Common myeloid progenitor, CD34-positive (primary cell): Measurements from ENCODE around the gene DDA1. TPM values are rescaled to one million over a fixed set of nuclear protein-coding genes. Genes with fewer than 3 reads are reported as not detected.
A peak's percentile ranks its signal among the peaks of the same experiment; 100 is the strongest.

Source experiments
- CTCF ChIA-PET: fragments of 350-600 bp; sonication (Branson Sonifier 250); formaldehyde crosslinking; loops from one replicate; lab custom pipeline; 2021; ENCODE audit warnings: antibody characterized with exemption; lab: Charles Lee
- POLR2A ChIA-PET: fragments of 350-600 bp; sonication (Branson Sonifier 250); formaldehyde crosslinking; loops from one replicate; lab custom pipeline; 2021; ENCODE audit warnings: antibody characterized with exemption; lab: Charles Lee
- DNase-seq, 3 donors: peaks; one replicate each; pipeline versions ENCODE4 v3.0.0 to v3.0.0-alpha.2; 2013
- H3K27ac ChIP-seq, 2 experiments: 1 replicate in 1 of 2; 2 replicates in 1 of 2; pipeline ENCODE4 v1.7.0; 2013; ENCODE audit warnings: inconsistent platforms in 2 of 2, low read length in 2 of 2, mild to moderate bottlenecking in 2 of 2, low read depth in 1 of 2, moderate library complexity in 1 of 2; ENCODE audit not compliant: severe bottlenecking in 2 of 2, insufficient read depth in 1 of 2, poor library complexity in 1 of 2
- H3K27me3 ChIP-seq, 5 experiments: replicated peaks in 2 of 5; 1 replicate in 3 of 5; 2 replicates in 2 of 5; pipeline versions ENCODE4 v1.6.1 to v1.7.0; 2013; ENCODE audit warnings: low read length in 4 of 5, mild to moderate bottlenecking in 2 of 5, moderate library complexity in 2 of 5, inconsistent platforms in 1 of 5; ENCODE audit not compliant: insufficient read depth in 5 of 5, control insufficient read depth in 4 of 5
- H3K36me3 ChIP-seq, 4 experiments: 1 replicate in 2 of 4; 2 replicates in 2 of 4; pipeline versions ENCODE4 v1.6.1 to v1.7.0; 2013; ENCODE audit warnings: low read length in 3 of 4, control low read depth in 1 of 4, mild to moderate bottlenecking in 1 of 4; ENCODE audit not compliant: control insufficient read depth in 4 of 4, insufficient read depth in 4 of 4
- H3K4me1 ChIP-seq, 4 experiments: 1 replicate in 3 of 4; 2 replicates in 1 of 4; pipeline versions ENCODE4 v1.6.1 to v1.7.1; 2013; ENCODE audit warnings: low read length in 3 of 4, mild to moderate bottlenecking in 3 of 4, control low read depth in 1 of 4, inconsistent platforms in 1 of 4, moderate library complexity in 1 of 4; ENCODE audit not compliant: control insufficient read depth in 4 of 4, insufficient read depth in 4 of 4; ENCODE audit errors: control extremely low read depth in 1 of 4
- H3K4me3 ChIP-seq, 7 experiments: 1 replicate in 4 of 7; 2 replicates in 3 of 7; pipeline versions ENCODE4 v1.5.1 to v1.7.0; 2013; ENCODE audit warnings: mild to moderate bottlenecking in 7 of 7, low read length in 6 of 7, moderate library complexity in 6 of 7, inconsistent platforms in 2 of 7, low read depth in 2 of 7, control low read depth in 1 of 7; ENCODE audit not compliant: insufficient read depth in 4 of 7, control insufficient read depth in 1 of 7; ENCODE audit errors: extremely low read depth in 1 of 7
- H3K9me3 ChIP-seq, 5 experiments: 1 replicate in 4 of 5; 2 replicates in 1 of 5; pipeline versions ENCODE4 v1.6.1 to v1.7.1; 2013; ENCODE audit warnings: low read length in 4 of 5, mild to moderate bottlenecking in 2 of 5, inconsistent platforms in 1 of 5, low read depth in 1 of 5, moderate library complexity in 1 of 5; ENCODE audit not compliant: control insufficient read depth in 4 of 5, insufficient read depth in 2 of 5; ENCODE audit errors: control extremely low read depth in 1 of 5
- WGBS: methylation state at CpG from one replicate; pipeline ENCODE4 v1.1.5; 2013; ENCODE audit not compliant: insufficient coverage; 5-methylcytosine and 5-hydroxymethylcytosine counted together
- polyA plus RNA-seq: library from polyadenylated mRNA; unstranded; fragments of 120-200 nt; gene quantifications from one replicate; pipeline ENCODE4 v1.2.1, GENCODE V29; 2013

The DDA1 gene
- polyA plus RNA-seq = 32.1 TPM

GRCh38 chr19:17309198-17309964, at the start of gene DDA1:
Gene DDA1 (plus strand): TSS chr19:17309563. CDS start chr19:17309655, 92 bp downstream.
- Histone ChIP-seq H3K4me3 (peak within 1 kb of the TSS; percentile 70 to 96 (median 85)), H3K27ac (peak within 1 kb of the TSS; percentile 83 to 93), H3K36me3 (peaks cover 0 to 28% (median 17%) of the 10 kb centered on the region in 4 experiments), H3K27me3 (no peaks in the 10 kb centered on the region), H3K9me3 (no peaks in the 10 kb centered on the region), H3K4me1 (peaks cover 8 to 32% (median 27%) of the 10 kb centered on the region in 4 experiments)
- ChIA-PET POLR2A (interaction anchor here (1.8 kb wide), 1 partner anchor 18 kb away, joined by 6 read pairs; no protein-coding TSS in a partner anchor), CTCF (interaction anchor here (0.9 to 1.3 kb wide), 4 partner anchors 13 to 26 kb away, joined by 3 to 6 read pairs (median 4); partner anchors contain the start of gene ANO8)
- 0% methylated on average over 37 of the region's 46 CpGs for WGBS
- DNase-seq = peak; percentile 100

GRCh38 chr19:17259934-17260333, 49.4 kb upstream of the DDA1 start:
- Histone ChIP-seq H3K4me1 (peaks cover 0 to 8% (median 4%) of the 10 kb centered on the region in 4 experiments), H3K27me3 (no peaks in the 10 kb centered on the region)
- POLR2A ChIA-PET = no interaction called here

GRCh38 chr19:17260842-17261325, 48.5 kb upstream of the DDA1 start:
- no peaks in the 10 kb centered on the region for H3K27me3 ChIP-seq
- no peaks in the 10 kb centered on the region for H3K36me3 ChIP-seq
- CTCF ChIA-PET = interaction anchor here (0.7 to 14.3 kb wide), 8 partner anchors 9 to 1333 kb away, joined by 3 to 183 read pairs (median 6); partner anchors contain the start of gene ANKLE1
- POLR2A ChIA-PET = no interaction called here
- peaks cover 0 to 20% (median 12%) of the 10 kb centered on the region in 5 experiments for H3K9me3 ChIP-seq
- WGBS = 54% methylated on average over 15 of the region's 15 CpGs
- peak; percentile 82 to 92 (median 90) for DNase-seq
- peaks cover 0 to 11% (median 6%) of the 10 kb centered on the region in 4 experiments for H3K4me1 ChIP-seq
- no peak overlapping the region for H3K4me3 ChIP-seq
- no peak overlapping the region for H3K27ac ChIP-seq

More at GRCh38 chr19:17259934-17260333, 49.4 kb upstream of the DDA1 start:
- no peak overlapping the region for H3K27ac ChIP-seq
- peaks cover 0 to 20% (median 12%) of the 10 kb centered on the region in 5 experiments for H3K9me3 ChIP-seq
- DNase-seq = no peak
- 67% methylated on average over 1 of the region's 1 CpG for WGBS
- H3K36me3 ChIP-seq = no peaks in the 10 kb centered on the region
- no peak overlapping the region for H3K4me3 ChIP-seq
- CTCF ChIA-PET = interaction anchor here (0.9 to 14.3 kb wide), 8 partner anchors 8 to 128 kb away, joined by 3 to 183 read pairs (median 6); partner anchors contain the start of gene ANKLE1

GRCh38 chr19:17262557-17262956, 46.8 kb upstream of the DDA1 start:
- POLR2A ChIA-PET = no interaction called here

GRCh38 chr19:17263712-17264640, 45.4 kb upstream of the DDA1 start:
- peaks cover 0 to 5% (median 2%) of the 10 kb centered on the region in 4 experiments for H3K36me3 ChIP-seq
- H3K27ac ChIP-seq = no peak overlapping the region
- no peak overlapping the region for H3K4me3 ChIP-seq
- ChIA-PET CTCF (interaction anchor here (0.6 to 14.3 kb wide), 8 partner anchors 8 to 1151 kb away, joined by 3 to 183 read pairs (median 4); partner anchors contain the start of gene ANKLE1), POLR2A (no interaction called here)
- H3K4me1 ChIP-seq = peaks cover 10 to 34% (median 25%) of the 10 kb centered on the region in 4 experiments
- WGBS = 96% methylated on average over 15 of the region's 23 CpGs
- peaks cover 0 to 16% (median 11%) of the 10 kb centered on the region in 5 experiments for H3K9me3 ChIP-seq
- H3K27me3 ChIP-seq = no peaks in the 10 kb centered on the region
- no peak for DNase-seq

More at GRCh38 chr19:17262557-17262956, 46.8 kb upstream of the DDA1 start:
- no peaks in the 10 kb centered on the region for H3K27me3 ChIP-seq
- H3K27ac ChIP-seq = no peak overlapping the region
- WGBS = 89% methylated on average over 8 of the region's 16 CpGs
- H3K36me3 ChIP-seq = no peaks in the 10 kb centered on the region
- CTCF ChIA-PET = interaction anchor here (1.0 to 14.3 kb wide), 3 partner anchors 23 to 127 kb away, joined by 3 to 183 read pairs (median 3); partner anchors contain the start of gene ANKLE1
- no peak for DNase-seq
- H3K9me3 ChIP-seq = peaks cover 0 to 20% (median 12%) of the 10 kb centered on the region in 5 experiments
- H3K4me3 ChIP-seq = no peak overlapping the region
- peaks cover 5 to 22% (median 15%) of the 10 kb centered on the region in 4 experiments for H3K4me1 ChIP-seq

DNA sequence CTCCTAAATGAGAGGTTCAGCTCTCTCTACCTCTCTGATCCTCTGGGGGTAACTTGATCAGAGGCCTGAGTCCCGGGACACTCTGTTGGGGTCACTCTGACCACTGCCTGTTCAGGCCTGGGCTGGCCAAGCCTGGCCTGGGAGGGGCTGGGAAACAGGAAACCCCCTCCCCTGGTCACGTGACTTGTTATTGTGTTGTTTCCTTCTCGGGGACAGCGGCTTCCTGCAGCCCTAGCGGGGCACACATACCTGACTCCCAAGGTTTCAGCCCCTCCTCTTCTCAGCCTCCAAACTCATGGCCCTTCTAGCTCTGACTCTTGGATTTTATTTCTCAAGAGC, 44.8 kb upstream of the DDA1 start, which contains the start of gene USHBP1:
TSS of gene USHBP1 (minus strand) at position 105 of the 339 bp plus-strand sequence. CDS start 446 bp downstream, outside the sequence.
- no peaks in the 10 kb centered on the region for H3K27me3 ChIP-seq
- peaks cover 0 to 7% (median 4%) of the 10 kb centered on the region in 4 experiments for H3K36me3 ChIP-seq
- H3K4me1 ChIP-seq = peaks cover 10 to 34% (median 25%) of the 10 kb centered on the region in 4 experiments
- ChIA-PET CTCF (interaction anchor here (0.9 to 14.3 kb wide), 7 partner anchors 9 to 125 kb away, joined by 3 to 183 read pairs (median 4); partner anchors contain the start of gene ANKLE1), POLR2A (no interaction called here)
- H3K4me3 ChIP-seq = no peak within 1 kb of the TSS
- peaks cover 0 to 10% (median 6%) of the 10 kb centered on the region in 5 experiments for H3K9me3 ChIP-seq
- no peak within 1 kb of the TSS for H3K27ac ChIP-seq
- DNase-seq = no peak
- WGBS = 27% methylated on average over 4 of the region's 5 CpGs
